Neural cell (in vitro differentiated cells): ENCODE results near the gene COL4A1.

Source experiments
- CTCF ChIP-seq: fragments of 450-650 bp; IDR thresholded peaks from 2 replicates; pipeline ENCODE4 v1.5.1; 2014; ENCODE audit warnings: antibody characterized with exemption, mild to moderate bottlenecking, moderate library complexity; ENCODE audit not compliant: poor library complexity, severe bottlenecking
- EP300 ChIP-seq: fragments of 450-650 bp; conservative IDR thresholded peaks from 2 replicates; pipeline ENCODE4 v1.6.1; 2014; ENCODE audit warnings: antibody characterized with exemption, mild to moderate bottlenecking, moderate library complexity; ENCODE audit not compliant: poor library complexity, severe bottlenecking
- EZH2 ChIP-seq: fragments of 200-600, 300-800 bp; shearing (Covaris generic), sonication (generic); IDR thresholded peaks from 2 replicates; pipeline ENCODE4 v1.6.1; 2014; ENCODE audit warnings: antibody characterized with exemption, low read length, borderline replicate concordance, mild to moderate bottlenecking; ENCODE audit not compliant: insufficient read depth, poor library complexity, severe bottlenecking
- MXI1 ChIP-seq: fragments of 450-650 bp; conservative IDR thresholded peaks from 2 replicates; pipeline ENCODE4 v1.6.1; 2014; ENCODE audit warnings: antibody characterized with exemption, mild to moderate bottlenecking; ENCODE audit not compliant: poor library complexity, severe bottlenecking
- POLR2AphosphoS5 ChIP-seq: IDR thresholded peaks from 2 replicates; pipeline ENCODE4 v1.6.1; 2012
- RAD21 ChIP-seq: fragments of 450-650 bp; conservative IDR thresholded peaks from 2 replicates; pipeline ENCODE4 v1.6.1; 2014; ENCODE audit warnings: antibody characterized with exemption, mild to moderate bottlenecking, moderate library complexity
- REST ChIP-seq: IDR thresholded peaks from 2 replicates; pipeline ENCODE4 v1.6.1; 2012; ENCODE audit warnings: borderline replicate concordance
- SMC3 ChIP-seq: fragments of 450-650 bp; conservative IDR thresholded peaks from 2 replicates; pipeline ENCODE4 v1.6.1; 2014; ENCODE audit warnings: antibody characterized with exemption, mild to moderate bottlenecking, moderate library complexity; ENCODE audit not compliant: poor library complexity

- no peak for TF ChIP-seq EP300
- no peak for TF ChIP-seq CTCF
- no peak for TF ChIP-seq REST
- no peak for TF ChIP-seq EZH2
- no peak for TF ChIP-seq POLR2AphosphoS5
- TF ChIP-seq SMC3, result no peak
- TF ChIP-seq RAD21, result no peak
- TF ChIP-seq MXI1, result no peak
Observed at GRCh38 chr13:110227864-110228643, 78.9 kb downstream of the COL4A1 start.
